Measurements from ENCODE around the gene NECTIN2.

- TF ChIP-seq PATZ1 (CRISPR knock-in tag; IDR thresholded peaks at IDR 0.05; ENCODE audit: borderline replicate concordance) (no peak), ZC3H10 (CRISPR knock-in tag; IDR thresholded peaks at IDR 0.05) (no peak), PPARA (CRISPR knock-in tag; IDR thresholded peaks at IDR 0.05; ENCODE audit: borderline replicate concordance) (no peak), ZFP3 (CRISPR knock-in tag; IDR thresholded peaks at IDR 0.05) (no peak), CSDC2 (CRISPR knock-in tag; IDR thresholded peaks at IDR 0.05) (no peak)
Measured at GRCh38 chr19:44806291-44806690, 39.8 kb upstream of the NECTIN2 start.

Data from SK-N-SH treated with all-trans-retinoic acid at 6 μM for 48 hours (cell line).